ENCODE measurements around the gene SLIT3. TPM values are rescaled to one million over a fixed set of nuclear protein-coding genes. Genes with fewer than 3 reads are reported as not detected.

The SLIT3 gene
- total RNA-seq, 1 experiment from 2014 or later: 0.10 TPM

DNA sequence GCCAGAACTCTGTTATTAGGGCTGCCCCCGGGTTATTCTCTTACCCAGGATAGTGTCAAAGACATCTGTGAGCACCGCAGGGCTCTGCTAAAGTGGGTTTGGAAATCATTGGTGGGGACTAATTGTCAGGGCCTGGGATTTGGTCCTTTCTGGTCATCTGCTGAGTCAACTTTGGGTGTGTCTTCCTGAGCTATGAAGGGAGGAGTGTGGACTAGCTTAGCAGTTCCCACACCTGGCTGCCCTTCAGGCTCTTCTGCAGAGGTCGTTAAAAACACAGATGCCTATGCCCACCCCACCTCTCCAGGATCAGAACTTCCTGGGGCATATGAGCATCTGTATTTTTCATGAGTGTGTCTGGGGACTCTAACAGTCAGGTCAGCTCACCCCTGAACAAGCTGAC, 352.2 kb downstream of the SLIT3 start:
- H3K79me2 ChIP-seq (ENCODE audit: insufficient read depth, low read length): no peaks in the 10 kb centered on the region
- no peak overlapping the region for H3K27ac ChIP-seq (ENCODE audit: low read depth, low read length)
- DNase-seq (ENCODE audit: low read depth, low spot score) (no peak), ATAC-seq (no peak)
- H3K27me3 ChIP-seq (ENCODE audit: insufficient read depth, low read length): peaks cover 4% of the 10 kb centered on the region; the same call in 1 of the 2 replicates
- H3K9me3 ChIP-seq (ENCODE audit: control insufficient read depth in 1 of 2, insufficient read depth in 1 of 2, low read depth in 1 of 2, low read length in 2 of 2): no peaks in the 10 kb centered on the region
- H3K36me3 ChIP-seq (ENCODE audit: control insufficient read depth in 1 of 2, insufficient read depth in 2 of 2, low read length in 2 of 2): no peaks in the 10 kb centered on the region
- H3K4me1 ChIP-seq (ENCODE audit: control insufficient read depth in 1 of 2, insufficient read depth in 2 of 2, low read length in 2 of 2): no peaks in the 10 kb centered on the region
- no peak overlapping the region for H3K9ac ChIP-seq (ENCODE audit: low read length)
- no peaks in the 10 kb centered on the region for H3K9me2 ChIP-seq (ENCODE audit: insufficient read depth)
- RAD21 ChIA-PET (ENCODE audit: low non-redundant PET in 1 of 2, low total read pairs in 2 of 2, uncharacterized antibody in 2 of 2, unreplicated experiment in 2 of 2): no interaction called here
- no peak overlapping the region for H3K4me2 ChIP-seq (ENCODE audit: low read length)
- TF ChIP-seq EZH2 (IDR thresholded peaks at IDR 0.05): no peak
- TF ChIP-seq CEBPB (IDR thresholded peaks at IDR 0.05; ENCODE audit: low read depth): no peak
- TF ChIP-seq, protein P1, sequence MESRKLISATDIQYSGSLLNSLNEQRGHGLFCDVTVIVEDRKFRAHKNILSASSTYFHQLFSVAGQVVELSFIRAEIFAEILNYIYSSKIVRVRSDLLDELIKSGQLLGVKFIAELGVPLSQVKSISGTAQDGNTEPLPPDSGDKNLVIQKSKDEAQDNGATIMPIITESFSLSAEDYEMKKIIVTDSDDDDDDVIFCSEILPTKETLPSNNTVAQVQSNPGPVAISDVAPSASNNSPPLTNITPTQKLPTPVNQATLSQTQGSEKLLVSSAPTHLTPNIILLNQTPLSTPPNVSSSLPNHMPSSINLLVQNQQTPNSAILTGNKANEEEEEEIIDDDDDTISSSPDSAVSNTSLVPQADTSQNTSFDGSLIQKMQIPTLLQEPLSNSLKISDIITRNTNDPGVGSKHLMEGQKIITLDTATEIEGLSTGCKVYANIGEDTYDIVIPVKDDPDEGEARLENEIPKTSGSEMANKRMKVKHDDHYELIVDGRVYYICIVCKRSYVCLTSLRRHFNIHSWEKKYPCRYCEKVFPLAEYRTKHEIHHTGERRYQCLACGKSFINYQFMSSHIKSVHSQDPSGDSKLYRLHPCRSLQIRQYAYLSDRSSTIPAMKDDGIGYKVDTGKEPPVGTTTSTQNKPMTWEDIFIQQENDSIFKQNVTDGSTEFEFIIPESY (IDR thresholded peaks at IDR 0.05; ENCODE audit: extremely low read depth, insufficient replicate concordance, low read length): no peak
- no peak for TF ChIP-seq EZH2phosphoT487 (IDR thresholded peaks at IDR 0.05; ENCODE audit: borderline replicate concordance)
- no peak for TF ChIP-seq ZNF274 (IDR thresholded peaks at IDR 0.05; ENCODE audit: low read depth, low read length)
- TF ChIP-seq SP1 (IDR thresholded peaks at IDR 0.05; ENCODE audit: low read depth): no peak
- TF ChIP-seq, protein P2, sequence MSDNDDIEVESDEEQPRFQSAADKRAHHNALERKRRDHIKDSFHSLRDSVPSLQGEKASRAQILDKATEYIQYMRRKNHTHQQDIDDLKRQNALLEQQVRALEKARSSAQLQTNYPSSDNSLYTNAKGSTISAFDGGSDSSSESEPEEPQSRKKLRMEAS (IDR thresholded peaks at IDR 0.05): no peak
- TF ChIP-seq, protein P3, sequence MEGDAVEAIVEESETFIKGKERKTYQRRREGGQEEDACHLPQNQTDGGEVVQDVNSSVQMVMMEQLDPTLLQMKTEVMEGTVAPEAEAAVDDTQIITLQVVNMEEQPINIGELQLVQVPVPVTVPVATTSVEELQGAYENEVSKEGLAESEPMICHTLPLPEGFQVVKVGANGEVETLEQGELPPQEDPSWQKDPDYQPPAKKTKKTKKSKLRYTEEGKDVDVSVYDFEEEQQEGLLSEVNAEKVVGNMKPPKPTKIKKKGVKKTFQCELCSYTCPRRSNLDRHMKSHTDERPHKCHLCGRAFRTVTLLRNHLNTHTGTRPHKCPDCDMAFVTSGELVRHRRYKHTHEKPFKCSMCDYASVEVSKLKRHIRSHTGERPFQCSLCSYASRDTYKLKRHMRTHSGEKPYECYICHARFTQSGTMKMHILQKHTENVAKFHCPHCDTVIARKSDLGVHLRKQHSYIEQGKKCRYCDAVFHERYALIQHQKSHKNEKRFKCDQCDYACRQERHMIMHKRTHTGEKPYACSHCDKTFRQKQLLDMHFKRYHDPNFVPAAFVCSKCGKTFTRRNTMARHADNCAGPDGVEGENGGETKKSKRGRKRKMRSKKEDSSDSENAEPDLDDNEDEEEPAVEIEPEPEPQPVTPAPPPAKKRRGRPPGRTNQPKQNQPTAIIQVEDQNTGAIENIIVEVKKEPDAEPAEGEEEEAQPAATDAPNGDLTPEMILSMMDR (IDR thresholded peaks at IDR 0.05 in 2 of 3, conservative IDR thresholded peaks at IDR 0.05 in 1 of 3; ENCODE audit: borderline replicate concordance in 1 of 3, insufficient read depth in 1 of 3, low read depth in 2 of 3, low read length in 2 of 3): no peak
- no TSS peak for BruUV-seq (replicated peaks)
- no peaks in the 10 kb centered on the region for H4K20me1 ChIP-seq (ENCODE audit: insufficient read depth)
- intact Hi-C loops (cut with micrococcal nuclease): loop anchor here (5.0 to 10.0 kb wide), 2 partner anchors 244 to 1269 kb away; no protein-coding TSS in a partner anchor
- H3K4me3 ChIP-seq (replicated peaks in 1 of 2; ENCODE audit: low read depth in 1 of 2, low read length in 2 of 2): no peak overlapping the region
- CTCF ChIA-PET: interaction anchor here (0.6 kb wide), 1 partner anchor 22 kb away, joined by 3 read pairs; no protein-coding TSS in a partner anchor
- H2AFZ ChIP-seq (ENCODE audit: low read depth, low read length, poor library complexity, severe bottlenecking): no peak overlapping the region
- POLR2A ChIA-PET: no interaction called here

Measured in HCT116 (cell line).